Vagina (tissue), 2 donors: Measurements from ENCODE around the gene VTI1A.

ENCODE experiments used
- CTCF ChIP-seq, 3 experiments: fragments of 450-650 bp in 2 of 3; fragments of 200-600 bp in 1 of 3; sonication (generic) in 1 of 3; IDR thresholded peaks; one replicate each; pipeline ENCODE4 v1.5.1; 2017 to 2019; ENCODE audit warnings: antibody characterized with exemption in 3 of 3, mild to moderate bottlenecking in 2 of 3, moderate library complexity in 2 of 3
- POLR2A ChIP-seq, 2 donors: fragments of 450-650 bp; IDR thresholded peaks; one replicate each; pipeline ENCODE4 v1.6.1; 2017; ENCODE audit warnings: antibody characterized with exemption in 2 of 2, mild to moderate bottlenecking in 2 of 2, moderate library complexity in 2 of 2
- POLR2AphosphoS5 ChIP-seq, 2 donors: sonication (generic); formaldehyde crosslinking; IDR thresholded peaks; one replicate each; pipeline ENCODE4 v1.9.0; 2017; ENCODE audit warnings: antibody characterized with exemption in 2 of 2, mild to moderate bottlenecking in 2 of 2, low read depth in 1 of 2; ENCODE audit not compliant: insufficient read depth in 1 of 2

DNA sequence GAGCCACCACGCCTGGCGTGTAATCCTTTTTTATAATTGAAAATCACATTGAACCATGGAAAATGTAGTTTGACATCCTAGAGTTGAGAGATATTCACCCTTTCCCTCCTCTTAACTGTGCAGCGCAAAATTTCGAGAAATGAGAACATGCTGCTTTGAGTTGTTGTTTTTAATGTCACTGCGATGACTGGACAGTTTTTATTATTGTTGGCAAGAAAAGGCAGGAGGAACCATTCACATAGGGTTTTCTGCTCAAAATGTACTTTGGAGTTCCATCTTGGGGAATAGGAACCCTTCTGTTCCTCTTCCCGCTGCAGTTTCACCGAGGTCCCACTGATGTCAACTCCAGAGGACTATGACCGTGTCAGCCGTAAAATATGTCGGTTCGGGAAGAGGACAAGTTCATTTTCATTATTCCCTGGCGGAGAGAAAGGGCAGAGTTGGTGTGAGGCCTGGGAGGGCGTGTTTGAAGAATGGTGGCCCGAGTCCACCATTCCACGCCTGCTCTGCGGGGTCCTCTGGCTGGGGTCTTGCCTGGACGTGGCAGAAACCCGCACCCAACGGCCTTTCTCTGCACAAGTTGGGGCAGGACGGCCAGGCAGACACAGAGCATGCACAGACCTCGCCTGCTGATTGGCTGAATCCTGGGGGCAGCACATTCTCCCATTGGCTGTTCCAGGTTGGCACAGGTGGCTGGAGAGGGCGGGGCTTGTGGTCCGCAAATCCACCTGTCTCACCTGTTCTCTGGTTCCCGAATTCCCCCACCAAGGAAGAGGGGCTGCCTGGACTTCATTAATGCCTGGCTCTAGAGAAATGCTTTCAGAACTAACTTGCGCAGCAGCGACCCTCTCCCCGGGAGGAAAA is 397.9 kb downstream of the VTI1A start:
- TF ChIP-seq CTCF (IDR thresholded peaks at IDR 0.05) (no peak), POLR2A (IDR thresholded peaks at IDR 0.05) (no peak), POLR2AphosphoS5 (IDR thresholded peaks at IDR 0.05; ENCODE audit: insufficient read depth in 1 of 2, low read depth in 1 of 2) (no peak)
